ENCODE measurements around the gene SEMA5B.
A peak's percentile ranks its signal among the peaks of the same experiment; 100 is the strongest.

SEMA5B gene

GRCh38 chr3:123071581-123071980 is 44.0 kb upstream of the SEMA5B start:
- TF ChIP-seq, protein P1, sequence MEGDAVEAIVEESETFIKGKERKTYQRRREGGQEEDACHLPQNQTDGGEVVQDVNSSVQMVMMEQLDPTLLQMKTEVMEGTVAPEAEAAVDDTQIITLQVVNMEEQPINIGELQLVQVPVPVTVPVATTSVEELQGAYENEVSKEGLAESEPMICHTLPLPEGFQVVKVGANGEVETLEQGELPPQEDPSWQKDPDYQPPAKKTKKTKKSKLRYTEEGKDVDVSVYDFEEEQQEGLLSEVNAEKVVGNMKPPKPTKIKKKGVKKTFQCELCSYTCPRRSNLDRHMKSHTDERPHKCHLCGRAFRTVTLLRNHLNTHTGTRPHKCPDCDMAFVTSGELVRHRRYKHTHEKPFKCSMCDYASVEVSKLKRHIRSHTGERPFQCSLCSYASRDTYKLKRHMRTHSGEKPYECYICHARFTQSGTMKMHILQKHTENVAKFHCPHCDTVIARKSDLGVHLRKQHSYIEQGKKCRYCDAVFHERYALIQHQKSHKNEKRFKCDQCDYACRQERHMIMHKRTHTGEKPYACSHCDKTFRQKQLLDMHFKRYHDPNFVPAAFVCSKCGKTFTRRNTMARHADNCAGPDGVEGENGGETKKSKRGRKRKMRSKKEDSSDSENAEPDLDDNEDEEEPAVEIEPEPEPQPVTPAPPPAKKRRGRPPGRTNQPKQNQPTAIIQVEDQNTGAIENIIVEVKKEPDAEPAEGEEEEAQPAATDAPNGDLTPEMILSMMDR (IDR thresholded peaks at IDR 0.05) = no peak
- no peak for TF ChIP-seq ZFX (IDR thresholded peaks at IDR 0.05; ENCODE audit: borderline replicate concordance)
- no peak overlapping the region for H3K27ac ChIP-seq

DNA sequence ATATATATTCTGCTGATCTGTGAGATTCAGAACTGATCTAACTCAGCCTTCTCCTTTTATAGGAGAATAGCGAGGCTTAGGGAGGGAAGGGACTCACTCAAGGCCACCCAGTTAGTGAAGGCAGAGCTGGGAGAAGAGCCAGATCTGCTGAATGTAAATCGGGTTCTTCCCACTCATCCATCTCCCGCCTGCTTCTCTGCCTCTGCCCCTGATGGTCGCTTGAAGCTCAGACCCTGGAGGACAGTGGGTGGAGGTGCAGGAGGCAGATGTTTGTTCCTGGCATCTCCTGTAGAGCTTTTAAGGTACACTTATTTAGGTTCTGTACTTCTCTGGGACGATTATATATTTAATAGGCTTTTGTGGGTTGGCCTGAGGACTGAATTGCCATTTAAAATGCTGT is 43.6 kb upstream of the SEMA5B start:
- no peak overlapping the region for H3K27ac ChIP-seq
- TF ChIP-seq ZFX (IDR thresholded peaks at IDR 0.05; ENCODE audit: borderline replicate concordance) = no peak
- TF ChIP-seq, protein P1 (IDR thresholded peaks at IDR 0.05) = no peak

- no peak overlapping the region for H3K27ac ChIP-seq
- no peak for TF ChIP-seq ZFX (IDR thresholded peaks at IDR 0.05; ENCODE audit: borderline replicate concordance)
- TF ChIP-seq, protein P1 (IDR thresholded peaks at IDR 0.05) = no peak
Measured at GRCh38 chr3:123070510-123070909, 42.9 kb upstream of the SEMA5B start.

DNA sequence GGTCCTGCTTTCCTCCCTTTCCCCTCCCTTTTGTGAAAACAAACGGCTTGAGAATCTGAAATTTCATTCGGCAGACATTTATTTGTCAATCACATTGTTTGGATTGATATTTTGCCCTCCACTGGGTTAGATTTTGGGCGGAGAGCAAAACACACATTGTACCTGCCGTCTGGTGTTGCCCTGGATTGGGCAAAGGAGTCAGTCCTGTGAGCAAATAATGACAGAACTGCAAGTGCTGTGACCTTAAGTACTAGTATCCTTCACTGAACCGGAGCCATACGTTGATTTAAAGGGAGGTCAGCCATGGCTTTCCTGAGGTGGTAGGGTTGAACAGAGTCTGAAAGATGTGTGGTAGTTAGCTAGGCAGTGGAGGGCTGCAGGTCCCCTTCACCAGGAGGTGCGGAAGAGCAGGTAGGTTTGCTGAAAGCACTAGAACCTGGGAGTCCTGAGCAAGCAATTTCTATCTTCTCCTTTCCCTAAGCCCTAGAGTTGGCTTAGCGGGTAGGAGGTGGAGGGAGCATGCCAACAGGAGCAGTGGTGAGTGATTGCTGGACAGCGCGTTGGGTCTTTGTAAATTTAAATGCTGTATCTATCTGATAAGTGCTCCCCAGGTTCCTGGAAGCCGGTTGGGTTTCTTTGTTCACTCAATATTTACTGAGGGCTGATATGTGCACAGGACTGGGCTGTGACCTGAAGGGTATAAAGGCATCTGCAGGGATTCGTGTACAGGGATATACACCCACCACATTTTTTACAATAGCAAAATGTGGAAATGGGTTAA is 41.2 kb upstream of the SEMA5B start:
- TF ChIP-seq ZFX (IDR thresholded peaks at IDR 0.05; ENCODE audit: borderline replicate concordance) = no peak
- TF ChIP-seq, protein P1 (IDR thresholded peaks at IDR 0.05) = no peak
- H3K27ac ChIP-seq = peak overlapping the region; percentile 82

DNA sequence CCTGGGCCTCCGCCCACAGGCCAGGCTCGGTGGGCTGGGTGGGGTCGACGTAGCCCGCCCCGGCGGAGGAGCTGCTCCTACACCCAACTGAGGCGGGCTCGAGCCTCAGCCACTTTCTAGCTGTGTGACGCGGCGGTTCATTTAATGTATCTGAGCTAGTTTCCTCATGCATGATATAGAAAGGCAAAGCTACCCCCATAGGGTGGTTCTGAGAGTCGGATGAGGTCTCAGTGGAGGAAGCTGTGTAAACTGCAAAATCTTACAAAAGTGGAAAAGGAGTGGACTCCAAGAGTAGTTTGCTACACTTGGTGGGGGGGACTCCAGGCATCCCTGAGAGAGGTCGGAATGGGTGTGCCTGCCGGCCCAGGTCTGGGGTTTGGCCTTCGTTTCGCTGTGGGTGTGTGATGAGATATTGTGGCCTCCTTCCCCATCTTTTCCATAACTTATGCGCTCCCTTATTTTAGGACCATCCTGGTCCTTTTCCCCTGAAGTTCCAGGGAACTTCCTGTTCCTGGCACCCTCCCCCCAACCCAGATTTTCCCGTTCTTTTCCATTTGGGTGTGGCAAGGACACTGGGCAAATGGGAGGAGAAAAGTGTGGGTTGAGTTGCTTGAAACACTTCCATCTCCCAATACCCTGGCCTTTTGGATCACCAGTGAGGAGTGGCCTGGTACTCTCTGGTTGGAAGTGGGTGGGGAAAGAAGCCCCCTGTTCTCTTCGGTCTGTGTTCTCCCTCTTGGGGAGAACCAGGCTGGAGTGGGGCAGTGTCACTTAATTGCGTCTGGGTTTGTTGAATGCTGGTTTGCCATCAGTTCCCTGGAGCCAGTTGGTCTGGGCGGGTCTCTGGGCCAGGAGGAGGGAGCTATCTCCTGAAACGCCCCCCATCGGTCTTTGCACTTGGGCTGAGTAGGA is 40.4 kb upstream of the SEMA5B start:
- TF ChIP-seq, protein P1 (IDR thresholded peaks at IDR 0.05) = peak; percentile 12; the same call in 1 of the 2 replicates
- TF ChIP-seq ZFX (IDR thresholded peaks at IDR 0.05; ENCODE audit: borderline replicate concordance) = no peak
- peak overlapping the region; percentile 82 for H3K27ac ChIP-seq

DNA sequence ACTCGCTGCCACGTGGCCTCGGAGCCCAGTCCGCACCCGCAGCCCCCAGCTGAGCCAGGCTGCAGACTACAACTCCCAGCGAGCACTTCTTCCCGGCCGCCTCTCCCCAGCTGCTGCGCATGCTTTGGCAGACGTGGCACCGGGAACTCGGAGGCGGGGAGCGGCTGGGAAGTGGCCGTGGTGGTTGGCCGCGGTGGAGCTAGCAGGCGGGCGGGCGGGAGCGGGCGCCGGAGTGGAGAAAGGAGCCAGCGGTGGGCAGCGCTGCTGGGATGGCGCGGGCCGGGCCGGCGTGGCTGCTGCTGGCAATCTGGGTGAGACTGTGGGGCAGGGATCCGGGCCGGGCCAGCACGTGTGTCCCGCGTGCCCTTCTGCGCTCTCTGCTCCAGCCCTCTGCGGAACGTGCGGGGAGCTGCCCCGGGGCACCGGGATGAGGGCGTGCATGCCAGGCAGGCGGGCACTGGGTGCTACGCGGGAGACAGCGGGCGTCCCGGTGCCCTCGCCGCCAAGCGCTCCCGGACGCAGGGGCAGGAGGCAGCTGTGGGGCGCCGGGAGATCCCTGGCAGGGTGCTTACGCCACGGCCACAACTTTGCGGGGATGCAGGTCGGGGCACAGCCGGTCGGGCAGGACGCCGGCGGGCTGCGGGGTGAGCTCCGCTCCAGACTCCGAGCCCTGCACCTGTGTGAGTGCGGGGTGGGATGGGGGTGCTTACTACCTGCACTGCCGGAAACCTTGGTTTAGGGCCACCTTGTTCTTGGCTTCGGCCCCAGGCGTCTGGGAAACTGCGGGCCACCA is 39.5 kb upstream of the SEMA5B start, which contains the start of gene PDIA5:
Gene PDIA5 (plus strand): TSS at position 130 of the 793 bp plus-strand sequence. CDS start 140 bp downstream, at position 270.
- peak within 1 kb of the TSS; percentile 82 for H3K27ac ChIP-seq
- TF ChIP-seq, protein P1 (IDR thresholded peaks at IDR 0.05) = no peak
- TF ChIP-seq ZFX (IDR thresholded peaks at IDR 0.05; ENCODE audit: borderline replicate concordance) = no peak
